GM12801 (cell line): ENCODE results near the gene NUFIP2.

ENCODE experiments used
- CTCF ChIP-seq: IDR thresholded peaks from one replicate; pipeline ENCODE4 v1.5.1; 2011; ENCODE audit warnings: control low read depth; ENCODE audit not compliant: insufficient read length; ENCODE audit errors: extremely low read depth

The NUFIP2 gene

GRCh38 chr17:29291163-29291752 is 2.7 kb downstream of the NUFIP2 start:
- no peak for TF ChIP-seq CTCF

- TF ChIP-seq CTCF: no peak
These were observed 4.1 kb downstream of the NUFIP2 start for GRCh38 chr17:29289852-29290251.

DNA sequence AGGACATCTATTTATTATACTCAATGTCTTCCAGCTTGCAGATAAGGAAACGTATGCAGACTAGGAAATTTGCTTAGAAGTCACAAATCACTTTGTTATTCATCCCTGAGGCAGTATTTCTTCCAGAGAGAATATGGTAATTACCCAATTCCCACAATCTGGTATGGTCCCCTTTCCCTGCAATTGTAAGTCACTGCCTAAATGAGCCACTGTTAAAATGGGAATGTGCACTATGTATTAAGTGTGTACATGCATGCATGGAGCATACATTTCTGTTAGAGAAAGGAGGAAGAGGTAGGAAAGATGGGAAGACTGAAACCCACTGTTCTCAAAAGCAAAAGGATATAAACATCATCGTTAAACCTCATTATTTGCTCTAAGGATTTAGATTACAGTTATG is 10.0 kb downstream of the NUFIP2 start:
- no peak for TF ChIP-seq CTCF

DNA sequence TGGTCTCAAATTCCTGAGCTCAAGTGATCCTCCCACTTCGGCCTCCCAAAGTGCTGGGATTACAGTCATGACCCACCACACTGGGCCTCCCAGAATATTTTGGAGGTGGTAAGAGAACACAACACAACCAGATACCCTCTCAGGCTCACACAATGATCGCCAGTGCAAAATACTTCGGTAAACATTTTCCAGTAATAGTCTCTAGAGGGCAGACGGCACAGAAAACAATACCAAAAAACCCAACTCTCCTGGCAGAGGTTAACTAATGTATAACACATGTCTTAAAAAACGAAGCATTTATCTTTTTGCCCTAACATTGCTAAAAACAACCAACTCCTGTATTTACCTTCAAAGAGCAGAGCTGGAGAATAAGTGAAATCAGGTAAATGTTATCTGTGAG is 10.5 kb downstream of the NUFIP2 start:
- no peak for TF ChIP-seq CTCF

GRCh38 chr17:29279397-29280070 is 14.4 kb downstream of the NUFIP2 start:
- TF ChIP-seq CTCF: no peak

GRCh38 chr17:29278692-29279091 is 15.3 kb downstream of the NUFIP2 start:
- TF ChIP-seq CTCF: no peak

- TF ChIP-seq CTCF: no peak
These were observed 20.0 kb downstream of the NUFIP2 start for GRCh38 chr17:29273924-29274323.
